ENCODE results near the gene ZNF33B.

The ZNF33B gene

GRCh38 chr10:42645516-42645915 is 7.1 kb upstream of the ZNF33B start:
- H3F3A ChIP-seq (ENCODE audit: control insufficient read depth, insufficient read depth): no peaks in the 10 kb centered on the region
- H3K9me2 ChIP-seq (replicated peaks; ENCODE audit: control insufficient read depth, low read length): no peaks in the 10 kb centered on the region
- no peak overlapping the region for H3K27ac ChIP-seq (ENCODE audit: low read depth, low read length)
- TF ChIP-seq CTCF (IDR thresholded peaks at IDR 0.05; ENCODE audit: low read depth, low read length, poor library complexity, severe bottlenecking) (no peak), EZH2phosphoT487 (IDR thresholded peaks at IDR 0.05; ENCODE audit: borderline replicate concordance, low read length) (no peak)
- no peaks in the 10 kb centered on the region for H3K36me3 ChIP-seq (ENCODE audit: control insufficient read depth, low read length)
- H3K9me3 ChIP-seq (ENCODE audit: control insufficient read depth, insufficient read depth, low read length): peaks cover 8% of the 10 kb centered on the region; the same call in 1 of the 2 replicates
- H3K79me2 ChIP-seq (ENCODE audit: control insufficient read depth, low read length): no peaks in the 10 kb centered on the region
- H3K4me1 ChIP-seq (ENCODE audit: control insufficient read depth, low read length): peaks cover 6% of the 10 kb centered on the region
- no peak overlapping the region for H3K4me2 ChIP-seq (ENCODE audit: low read length)
- H4K20me1 ChIP-seq (ENCODE audit: control insufficient read depth, insufficient read depth, low read depth, low read length): no peaks in the 10 kb centered on the region
- no peaks in the 10 kb centered on the region for H3K27me3 ChIP-seq (ENCODE audit: control insufficient read depth, low read length)
- H3K4me3 ChIP-seq (ENCODE audit: low read length): no peak overlapping the region

- H3K79me2 ChIP-seq (ENCODE audit: control insufficient read depth, low read length): no peaks in the 10 kb centered on the region
- H3K27ac ChIP-seq (ENCODE audit: low read depth, low read length): no peak overlapping the region
- H3K9me3 ChIP-seq (ENCODE audit: control insufficient read depth, insufficient read depth, low read length): 0 out of 2 replicates have a peak, but pooled peaks cover 7% of the 10 kb centered on the region
- TF ChIP-seq CTCF (IDR thresholded peaks at IDR 0.05; ENCODE audit: low read depth, low read length, poor library complexity, severe bottlenecking) (no peak), EZH2phosphoT487 (IDR thresholded peaks at IDR 0.05; ENCODE audit: borderline replicate concordance, low read length) (no peak)
- H3K4me3 ChIP-seq (ENCODE audit: low read length): no peak overlapping the region
- H3K4me2 ChIP-seq (ENCODE audit: low read length): no peak overlapping the region
- no peaks in the 10 kb centered on the region for H3K27me3 ChIP-seq (ENCODE audit: control insufficient read depth, low read length)
- H4K20me1 ChIP-seq (ENCODE audit: control insufficient read depth, insufficient read depth, low read depth, low read length): no peaks in the 10 kb centered on the region
- H3F3A ChIP-seq (ENCODE audit: control insufficient read depth, insufficient read depth): no peaks in the 10 kb centered on the region
- H3K4me1 ChIP-seq (ENCODE audit: control insufficient read depth, low read length): peaks cover 2% of the 10 kb centered on the region
- H3K9me2 ChIP-seq (replicated peaks; ENCODE audit: control insufficient read depth, low read length): no peaks in the 10 kb centered on the region
- H3K36me3 ChIP-seq (ENCODE audit: control insufficient read depth, low read length): no peaks in the 10 kb centered on the region
Measured at GRCh38 chr10:42645103-42645502, 6.7 kb upstream of the ZNF33B start.

GRCh38 chr10:42640610-42641229 is 2.4 kb upstream of the ZNF33B start:
- Histone ChIP-seq H3K27ac (ENCODE audit: low read depth, low read length) (no peak overlapping the region), H3K9me2 (replicated peaks; ENCODE audit: control insufficient read depth, low read length) (no peaks in the 10 kb centered on the region), H3K4me1 (ENCODE audit: control insufficient read depth, low read length) (peaks cover 23% of the 10 kb centered on the region), H3K27me3 (ENCODE audit: control insufficient read depth, low read length) (no peaks in the 10 kb centered on the region), H3K4me2 (ENCODE audit: low read length) (no peak overlapping the region), H3K4me3 (ENCODE audit: low read length) (no peak overlapping the region), H3K36me3 (ENCODE audit: control insufficient read depth, low read length) (peaks cover 9% of the 10 kb centered on the region), H3K79me2 (ENCODE audit: control insufficient read depth, low read length) (peaks cover 19% of the 10 kb centered on the region), H3K9me3 (ENCODE audit: control insufficient read depth, insufficient read depth, low read length) (no peaks in the 10 kb centered on the region), H4K20me1 (ENCODE audit: control insufficient read depth, insufficient read depth, low read depth, low read length) (no peaks in the 10 kb centered on the region), H3F3A (ENCODE audit: control insufficient read depth, insufficient read depth) (no peaks in the 10 kb centered on the region)
- TF ChIP-seq CTCF (IDR thresholded peaks at IDR 0.05; ENCODE audit: low read depth, low read length, poor library complexity, severe bottlenecking) (no peak), EZH2phosphoT487 (IDR thresholded peaks at IDR 0.05; ENCODE audit: borderline replicate concordance, low read length) (no peak)

All from DOHH2 (cell line).